ENCODE measurements around the gene SFT2D3. TPM values are rescaled to one million over a fixed set of nuclear protein-coding genes. Genes with fewer than 3 reads are reported as not detected.

Gene SFT2D3
- total RNA-seq, 1 experiment from 2014 or later, result 11.4 TPM

DNA sequence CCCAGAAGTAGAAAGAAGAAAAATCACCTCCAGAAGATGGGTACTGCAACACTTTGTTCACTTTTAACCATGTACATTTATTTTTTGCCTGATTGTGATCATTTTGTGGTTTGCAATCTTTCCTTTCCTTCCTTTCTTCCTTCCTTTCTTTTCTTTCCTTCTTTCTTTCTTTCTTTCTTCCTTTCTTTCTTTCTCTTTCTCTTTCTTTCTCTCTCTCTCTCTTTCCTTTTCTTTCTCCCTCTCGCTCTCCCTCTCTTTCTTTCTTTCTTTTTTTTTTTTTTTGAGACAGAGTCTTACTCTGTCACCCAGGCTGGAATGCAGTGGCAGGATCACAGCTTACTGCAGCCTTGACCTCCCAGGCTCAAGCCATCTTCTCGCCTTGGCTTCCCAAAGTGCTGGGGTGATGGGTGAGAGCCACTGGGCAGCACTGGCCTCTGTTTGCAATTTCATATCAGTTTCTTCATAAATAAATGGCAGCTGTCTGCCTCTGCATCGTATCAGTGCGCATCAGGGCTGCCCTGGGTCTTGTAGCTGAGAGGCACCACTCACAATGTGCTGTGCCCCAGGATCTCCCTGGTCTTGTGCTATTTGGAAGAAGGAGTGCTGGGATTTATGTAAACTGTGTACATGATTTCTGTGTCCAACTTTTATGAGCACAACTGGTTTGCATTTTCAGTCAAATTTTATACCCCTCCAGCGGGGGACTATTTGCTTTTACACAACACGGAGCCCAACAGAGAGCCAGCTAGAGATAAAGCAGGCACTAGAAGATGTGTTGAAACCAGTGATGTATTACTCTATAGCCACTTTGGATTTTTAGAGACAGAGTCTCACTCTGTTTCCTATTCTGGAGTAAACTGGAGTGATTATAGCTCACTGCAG is 19.1 kb upstream of the SFT2D3 start:
- Histone ChIP-seq H3K4me1 (replicated peaks) (no peaks in the 10 kb centered on the region), H3K36me3 (no peaks in the 10 kb centered on the region), H3K27me3 (replicated peaks) (no peaks in the 10 kb centered on the region), H3K9me3 (replicated peaks) (no peaks in the 10 kb centered on the region), H3K4me3 (no peak overlapping the region), H3K27ac (no peak overlapping the region)
- no peak for DNase-seq (ENCODE audit: low read depth in 1 of 2, low spot score in 2 of 2)

DNA sequence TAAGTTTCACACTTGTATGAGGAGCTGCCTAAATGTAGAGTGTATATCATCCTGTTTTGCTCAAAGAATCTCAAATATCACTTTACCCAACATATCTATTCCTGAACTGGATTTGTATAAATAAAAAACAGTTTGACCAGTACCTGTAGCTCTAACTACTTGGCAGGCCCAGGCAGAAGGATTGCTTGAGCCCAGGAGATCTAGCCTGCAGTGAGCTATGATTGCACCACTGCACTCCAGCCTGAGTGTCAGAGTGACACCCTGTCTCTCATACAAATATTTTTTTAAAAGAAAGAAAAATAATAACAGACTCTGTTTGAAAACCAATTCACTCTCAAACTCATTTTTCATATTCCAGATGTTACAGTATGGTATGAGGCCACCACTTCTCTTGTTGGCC is 18.2 kb upstream of the SFT2D3 start:
- Histone ChIP-seq H3K36me3 (no peaks in the 10 kb centered on the region), H3K27me3 (replicated peaks) (no peaks in the 10 kb centered on the region), H3K9me3 (replicated peaks) (no peaks in the 10 kb centered on the region), H3K4me1 (replicated peaks) (no peaks in the 10 kb centered on the region), H3K27ac (no peak overlapping the region), H3K4me3 (no peak overlapping the region)
- DNase-seq (ENCODE audit: low read depth in 1 of 2, low spot score in 2 of 2), result no peak

DNA sequence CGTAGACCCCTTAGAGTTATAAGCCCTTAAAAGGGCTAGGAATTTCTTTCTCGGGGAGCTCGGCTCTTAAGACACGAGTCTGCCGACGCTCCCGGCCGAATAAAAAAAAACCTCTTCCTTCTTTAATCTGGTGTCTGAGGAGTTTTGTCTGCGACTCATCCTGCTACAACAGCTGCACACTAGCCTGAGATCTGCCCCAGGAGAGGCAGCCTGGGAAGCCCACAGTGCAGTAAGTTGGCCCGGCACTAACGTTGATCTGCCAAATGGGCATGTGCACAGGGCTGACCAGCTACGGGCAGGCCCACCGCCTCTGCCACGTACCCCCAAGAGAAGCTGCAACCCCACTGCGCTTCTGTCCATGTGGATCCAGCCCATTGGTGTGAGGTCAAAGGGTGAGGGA is 17.5 kb upstream of the SFT2D3 start:
- Histone ChIP-seq H3K4me3 (no peak overlapping the region), H3K4me1 (replicated peaks) (no peaks in the 10 kb centered on the region), H3K36me3 (no peaks in the 10 kb centered on the region), H3K9me3 (replicated peaks) (peaks cover 3% of the 10 kb centered on the region), H3K27me3 (replicated peaks) (no peaks in the 10 kb centered on the region), H3K27ac (no peak overlapping the region)
- DNase-seq (ENCODE audit: low read depth in 1 of 2, low spot score in 2 of 2), result no peak

DNA sequence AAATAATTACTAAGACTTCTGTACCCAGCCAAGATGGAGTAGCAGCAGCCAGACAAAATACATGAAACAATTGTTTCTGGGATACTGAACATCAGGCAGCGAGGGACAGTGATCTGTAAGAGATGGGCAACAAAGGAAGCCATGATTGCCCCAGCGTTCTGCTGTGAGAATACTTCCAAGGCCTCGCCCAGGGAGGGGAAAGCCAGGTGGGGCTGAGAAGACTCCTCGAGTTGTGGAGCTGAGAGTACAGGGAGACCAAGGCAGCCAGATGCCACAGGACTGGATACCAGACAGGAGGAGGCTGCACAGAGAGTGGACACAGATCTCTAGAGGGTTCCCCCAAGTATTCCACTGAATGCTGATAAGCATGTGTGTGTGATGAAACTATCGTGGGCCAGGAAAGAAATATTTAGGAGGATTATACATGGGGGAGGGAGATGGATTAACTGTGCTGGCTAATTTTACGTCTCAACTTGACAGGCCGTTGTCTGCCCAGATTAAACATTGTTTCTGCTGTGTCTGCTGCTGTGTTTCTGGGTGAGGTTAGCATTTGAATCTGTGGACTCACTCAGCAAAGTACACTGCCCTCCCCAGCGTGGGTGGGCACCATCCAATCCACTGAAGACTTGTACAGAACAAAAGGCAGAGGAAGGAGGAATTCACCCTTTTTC is 15.8 kb upstream of the SFT2D3 start:
- no peak for DNase-seq (ENCODE audit: low read depth in 1 of 2, low spot score in 2 of 2)
- Histone ChIP-seq H3K36me3 (no peaks in the 10 kb centered on the region), H3K27me3 (replicated peaks) (no peaks in the 10 kb centered on the region), H3K4me1 (replicated peaks) (no peaks in the 10 kb centered on the region), H3K4me3 (no peak overlapping the region), H3K27ac (no peak overlapping the region), H3K9me3 (replicated peaks) (peaks cover 4% of the 10 kb centered on the region)

DNA sequence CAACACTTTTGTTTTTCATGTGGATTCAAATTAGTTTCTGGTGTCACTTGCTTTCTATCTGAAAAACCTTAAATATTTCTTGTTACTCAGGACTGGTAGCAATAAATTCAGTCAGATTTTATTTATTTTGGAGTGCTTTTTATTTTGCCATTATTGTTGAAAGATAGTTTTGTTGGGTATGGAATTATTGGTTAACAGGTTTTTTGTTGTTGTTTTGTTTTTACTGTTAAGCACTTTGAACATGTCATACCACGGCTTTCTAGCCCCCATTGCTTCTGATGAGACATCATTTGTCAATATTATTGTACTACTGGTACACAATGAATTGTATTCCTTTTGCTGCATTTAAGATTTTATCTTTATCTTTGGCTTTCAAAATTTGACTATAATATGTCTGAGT is 12.9 kb upstream of the SFT2D3 start:
- no peak overlapping the region for H3K27ac ChIP-seq
- no peaks in the 10 kb centered on the region for H3K36me3 ChIP-seq
- H3K4me1 ChIP-seq (replicated peaks), result no peaks in the 10 kb centered on the region
- no peak overlapping the region for H3K4me3 ChIP-seq
- H3K9me3 ChIP-seq (replicated peaks), result peaks cover 12% of the 10 kb centered on the region
- H3K27me3 ChIP-seq (replicated peaks), result no peaks in the 10 kb centered on the region
- no peak for DNase-seq (ENCODE audit: low read depth in 1 of 2, low spot score in 2 of 2)

DNA sequence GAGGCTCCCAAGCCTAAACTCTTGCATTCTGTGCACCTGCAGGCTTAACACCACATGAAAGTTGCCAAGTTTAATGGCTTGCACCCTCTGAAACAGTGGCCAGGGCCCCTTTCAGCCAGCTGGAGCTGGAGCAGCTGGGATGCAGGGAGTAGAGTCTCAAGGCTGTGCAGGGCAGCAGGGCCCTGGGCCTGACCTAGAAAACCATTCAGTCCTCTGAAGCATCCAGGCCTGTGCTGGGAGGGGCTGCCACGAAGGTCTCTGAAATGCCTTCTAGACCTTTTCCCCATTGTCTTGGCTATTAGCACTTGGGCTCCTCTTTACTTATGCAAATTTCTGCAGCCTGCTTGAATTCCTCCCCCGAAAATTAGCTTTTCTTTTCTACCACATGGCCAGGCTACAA is 10.6 kb upstream of the SFT2D3 start:
- H3K27ac ChIP-seq, result no peak overlapping the region
- no peaks in the 10 kb centered on the region for H3K36me3 ChIP-seq
- peaks cover 7% of the 10 kb centered on the region for H3K4me1 ChIP-seq (replicated peaks)
- no peaks in the 10 kb centered on the region for H3K27me3 ChIP-seq (replicated peaks)
- H3K9me3 ChIP-seq (replicated peaks), result peaks cover 12% of the 10 kb centered on the region
- no peak overlapping the region for H3K4me3 ChIP-seq
- no peak for DNase-seq (ENCODE audit: low read depth in 1 of 2, low spot score in 2 of 2)

DNA sequence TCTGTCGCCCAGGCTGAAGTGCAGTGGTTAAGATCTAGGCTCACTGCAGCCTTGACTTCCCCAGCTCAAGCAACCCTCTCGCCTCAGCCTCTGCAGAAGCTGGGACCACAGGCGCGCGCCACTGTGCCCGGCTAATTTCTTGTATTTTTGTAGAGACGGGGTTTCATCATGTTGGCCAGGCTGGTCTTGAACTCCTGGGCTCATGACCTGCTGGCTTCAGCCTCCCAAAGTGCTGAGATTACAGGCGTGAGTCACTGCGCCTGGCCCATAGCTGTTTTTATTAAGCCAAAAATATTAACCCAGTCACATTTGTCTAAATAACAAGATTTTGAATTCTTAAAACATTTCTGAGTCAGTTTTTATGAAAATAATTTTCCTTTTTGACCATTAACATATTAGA is 6.3 kb upstream of the SFT2D3 start:
- H3K9me3 ChIP-seq (replicated peaks), result peaks cover 7% of the 10 kb centered on the region; the same call in 1 of the 2 replicates
- no peak for DNase-seq (ENCODE audit: low read depth in 1 of 2, low spot score in 2 of 2)
- H3K36me3 ChIP-seq, result no peaks in the 10 kb centered on the region
- H3K4me1 ChIP-seq (replicated peaks), result peaks cover 17% of the 10 kb centered on the region
- H3K27me3 ChIP-seq (replicated peaks), result no peaks in the 10 kb centered on the region
- H3K4me3 ChIP-seq, result no peak overlapping the region
- H3K27ac ChIP-seq, result no peak overlapping the region

GRCh38 chr2:127695491-127696472 is 5.5 kb upstream of the SFT2D3 start:
- H3K9me3 ChIP-seq (replicated peaks), result peaks cover 5% of the 10 kb centered on the region; the same call in 1 of the 2 replicates
- H3K27ac ChIP-seq, result no peak overlapping the region
- peak in 1 of 2 experiments; percentile 38 for DNase-seq (ENCODE audit: low read depth in 1 of 2, low spot score in 2 of 2)
- H3K4me3 ChIP-seq, result peak overlapping the region; percentile 28
- H3K4me1 ChIP-seq (replicated peaks), result peaks cover 23% of the 10 kb centered on the region
- no peaks in the 10 kb centered on the region for H3K27me3 ChIP-seq (replicated peaks)
- H3K36me3 ChIP-seq, result no peaks in the 10 kb centered on the region

DNA sequence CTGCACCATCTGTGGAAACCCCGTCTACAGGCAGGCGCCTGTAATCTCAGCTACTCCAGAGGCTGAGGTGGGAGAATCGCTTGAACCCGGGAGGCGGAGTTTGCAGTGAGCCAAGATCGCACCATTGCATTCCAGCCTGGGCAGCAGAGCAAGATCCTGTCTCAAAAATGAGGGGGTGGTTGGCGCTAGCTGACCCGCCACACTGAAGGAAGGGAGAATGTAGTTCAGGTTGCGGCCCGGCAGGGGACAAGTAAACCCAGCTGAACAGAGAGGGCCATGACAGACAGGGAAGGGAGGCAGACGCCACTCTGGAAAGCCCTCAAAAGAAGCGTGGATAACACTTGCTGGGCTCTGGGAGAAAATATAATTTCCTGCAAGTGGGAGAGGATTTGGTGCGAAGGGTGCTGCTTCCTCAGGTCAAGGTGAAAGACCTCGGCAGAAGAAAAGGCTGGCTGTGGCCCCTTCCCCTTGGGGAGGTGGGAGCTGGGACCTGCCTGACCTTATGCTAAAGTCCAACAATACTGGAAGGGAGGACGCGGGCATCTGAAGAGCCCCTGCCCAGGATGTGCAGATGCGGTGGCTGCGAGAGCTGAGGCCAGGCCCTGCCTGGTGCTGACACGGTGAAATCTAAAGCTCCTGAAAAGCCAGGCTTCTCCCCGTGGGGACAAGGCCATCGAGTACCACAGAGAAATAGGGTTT is 3.7 kb upstream of the SFT2D3 start:
- no peak overlapping the region for H3K27ac ChIP-seq
- no peak for DNase-seq (ENCODE audit: low read depth in 1 of 2, low spot score in 2 of 2)
- peaks cover 13% of the 10 kb centered on the region for H3K36me3 ChIP-seq
- peaks cover 5% of the 10 kb centered on the region; the same call in 1 of the 2 replicates for H3K9me3 ChIP-seq (replicated peaks)
- no peaks in the 10 kb centered on the region for H3K27me3 ChIP-seq (replicated peaks)
- peaks cover 38% of the 10 kb centered on the region for H3K4me1 ChIP-seq (replicated peaks)
- H3K4me3 ChIP-seq, result no peak overlapping the region

- DNase-seq (ENCODE audit: low read depth in 1 of 2, low spot score in 2 of 2), result no peak
- Histone ChIP-seq H3K27ac (no peak overlapping the region), H3K4me3 (no peak overlapping the region), H3K9me3 (replicated peaks) (peaks cover 5% of the 10 kb centered on the region; the same call in 1 of the 2 replicates), H3K27me3 (replicated peaks) (no peaks in the 10 kb centered on the region), H3K4me1 (replicated peaks) (peaks cover 45% of the 10 kb centered on the region), H3K36me3 (peaks cover 22% of the 10 kb centered on the region)
Observed at GRCh38 chr2:127698553-127699355, 2.5 kb upstream of the SFT2D3 start.

DNA sequence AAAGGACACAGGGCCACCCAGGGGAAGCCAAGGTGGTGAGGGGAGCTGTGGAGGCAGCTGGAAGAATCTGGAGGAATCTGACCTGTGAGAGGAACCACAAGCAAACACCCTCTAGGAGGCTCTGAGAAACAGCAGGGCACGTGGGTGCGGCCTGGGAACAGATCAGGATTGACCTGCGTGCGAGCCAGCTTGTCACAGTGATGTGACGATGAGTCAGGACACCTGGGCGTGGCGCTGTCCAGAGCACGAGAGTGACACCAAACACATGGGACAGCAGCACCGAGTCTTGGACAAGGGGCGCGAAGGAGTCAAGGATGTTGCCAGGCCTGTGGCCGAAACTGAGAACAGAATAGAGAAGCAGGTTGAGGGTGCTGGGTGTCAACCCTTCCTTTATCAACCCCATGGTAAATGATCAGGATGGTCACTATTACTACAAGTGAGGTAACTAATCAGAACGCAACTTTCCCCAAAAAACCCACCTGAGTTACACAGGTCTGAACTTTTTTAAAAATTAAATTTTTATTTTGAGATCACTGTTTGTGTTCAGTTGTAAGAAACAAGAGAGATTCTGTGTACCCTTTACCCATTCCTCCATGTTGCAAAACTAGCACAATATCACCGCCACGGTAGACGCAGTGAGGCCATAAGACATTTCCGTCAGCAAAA is 637 bp upstream of the SFT2D3 start:
- Histone ChIP-seq H3K9me3 (replicated peaks) (peaks cover 5% of the 10 kb centered on the region; the same call in 1 of the 2 replicates), H3K27ac (peak overlapping the region; percentile 90), H3K4me1 (replicated peaks) (peaks cover 38% of the 10 kb centered on the region), H3K36me3 (peaks cover 37% of the 10 kb centered on the region), H3K27me3 (replicated peaks) (no peaks in the 10 kb centered on the region), H3K4me3 (peak overlapping the region; percentile 97)
- no peak for DNase-seq (ENCODE audit: low read depth in 1 of 2, low spot score in 2 of 2)
